Epithelial cell of esophagus (primary cell): ENCODE results near the gene AUTS2.

Source experiments
- DNase-seq: peaks from one replicate; pipeline ENCODE4 v3.0.0; 2010; ENCODE audit warnings: low read depth
- H3K4me3 ChIP-seq: 2 replicates; pipeline ENCODE4 v1.5.1; 2011; ENCODE audit warnings: mild to moderate bottlenecking, low read length, control low read depth
- TF ChIP-seq, protein P1 (sequence below): IDR thresholded peaks from 2 replicates; pipeline ENCODE4 v1.5.1; 2011; ENCODE audit warnings: low read depth, mild to moderate bottlenecking, low read length, control low read depth, inconsistent platforms; ENCODE audit not compliant: insufficient read depth; ENCODE audit errors: missing control alignments

AUTS2 gene

GRCh38 chr7:70566671-70567070 is 968.4 kb downstream of the AUTS2 start:
- DNase-seq = peak; percentile 67
- TF ChIP-seq, protein P1, sequence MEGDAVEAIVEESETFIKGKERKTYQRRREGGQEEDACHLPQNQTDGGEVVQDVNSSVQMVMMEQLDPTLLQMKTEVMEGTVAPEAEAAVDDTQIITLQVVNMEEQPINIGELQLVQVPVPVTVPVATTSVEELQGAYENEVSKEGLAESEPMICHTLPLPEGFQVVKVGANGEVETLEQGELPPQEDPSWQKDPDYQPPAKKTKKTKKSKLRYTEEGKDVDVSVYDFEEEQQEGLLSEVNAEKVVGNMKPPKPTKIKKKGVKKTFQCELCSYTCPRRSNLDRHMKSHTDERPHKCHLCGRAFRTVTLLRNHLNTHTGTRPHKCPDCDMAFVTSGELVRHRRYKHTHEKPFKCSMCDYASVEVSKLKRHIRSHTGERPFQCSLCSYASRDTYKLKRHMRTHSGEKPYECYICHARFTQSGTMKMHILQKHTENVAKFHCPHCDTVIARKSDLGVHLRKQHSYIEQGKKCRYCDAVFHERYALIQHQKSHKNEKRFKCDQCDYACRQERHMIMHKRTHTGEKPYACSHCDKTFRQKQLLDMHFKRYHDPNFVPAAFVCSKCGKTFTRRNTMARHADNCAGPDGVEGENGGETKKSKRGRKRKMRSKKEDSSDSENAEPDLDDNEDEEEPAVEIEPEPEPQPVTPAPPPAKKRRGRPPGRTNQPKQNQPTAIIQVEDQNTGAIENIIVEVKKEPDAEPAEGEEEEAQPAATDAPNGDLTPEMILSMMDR = no peak
- H3K4me3 ChIP-seq = no peak overlapping the region

GRCh38 chr7:70568674-70569334 is 970.5 kb downstream of the AUTS2 start:
- H3K4me3 ChIP-seq = no peak overlapping the region
- DNase-seq = no peak
- TF ChIP-seq, protein P1 = no peak

DNA sequence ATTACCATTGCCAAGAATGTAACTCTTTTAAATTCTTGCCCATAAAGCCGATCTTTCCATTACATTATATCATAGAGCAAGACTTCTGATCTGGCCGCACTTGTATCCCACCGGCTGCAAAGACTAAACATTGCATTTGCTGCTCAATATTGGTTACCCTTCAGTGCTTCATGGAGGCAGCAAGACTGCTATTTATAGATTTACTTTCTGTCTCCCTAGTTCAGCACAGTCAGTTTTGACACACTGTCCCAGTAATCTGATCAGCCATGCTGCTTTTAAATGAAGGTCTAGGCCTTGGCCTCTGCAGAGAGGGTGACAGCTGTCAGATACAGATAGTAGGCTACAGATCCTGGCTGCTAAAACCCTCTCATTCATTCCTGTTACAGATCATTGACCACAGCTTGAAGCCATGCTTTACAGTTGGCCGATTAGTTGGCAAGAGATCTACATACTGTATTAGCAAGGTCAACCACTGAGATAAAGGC is 971.1 kb downstream of the AUTS2 start:
- no peak overlapping the region for H3K4me3 ChIP-seq
- no peak for DNase-seq
- TF ChIP-seq, protein P1 = no peak

GRCh38 chr7:70570029-70570428 is 971.8 kb downstream of the AUTS2 start:
- DNase-seq = peak; percentile 66
- TF ChIP-seq, protein P1 = no peak

GRCh38 chr7:70570961-70571360 is 972.7 kb downstream of the AUTS2 start:
- no peak for DNase-seq
- no peak overlapping the region for H3K4me3 ChIP-seq
- TF ChIP-seq, protein P1 = no peak

More at GRCh38 chr7:70570029-70570428, 971.8 kb downstream of the AUTS2 start:
- H3K4me3 ChIP-seq = no peak overlapping the region

DNA sequence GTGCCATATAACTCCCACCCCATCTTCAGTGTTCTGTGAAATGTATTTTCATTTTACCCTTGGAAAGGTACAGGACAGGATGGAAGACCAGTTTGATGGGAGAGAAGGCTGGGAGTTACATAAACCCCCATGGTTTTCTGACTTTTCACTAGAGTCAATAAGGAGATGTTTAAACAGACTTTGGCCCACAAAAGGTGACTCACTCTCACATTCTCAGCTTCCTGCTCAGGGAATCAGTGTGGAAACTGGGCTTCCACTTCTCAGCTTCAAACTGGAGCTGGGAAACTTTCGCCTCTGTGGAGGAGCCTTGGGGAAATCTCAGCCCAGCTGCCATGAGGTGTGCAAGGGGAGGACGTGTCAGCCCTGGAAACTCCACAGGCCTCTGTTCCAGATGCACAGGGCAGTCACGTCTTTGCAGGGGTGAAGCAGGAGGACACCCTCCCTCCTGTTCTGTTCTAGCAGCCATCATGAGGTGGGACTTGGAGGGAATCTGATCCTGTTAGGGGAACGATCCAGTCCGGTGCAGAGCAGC is 973.2 kb downstream of the AUTS2 start:
- TF ChIP-seq, protein P1 = no peak

GRCh38 chr7:70571961-70572360 is 973.7 kb downstream of the AUTS2 start:
- TF ChIP-seq, protein P1 = no peak
- no peak for DNase-seq
- no peak overlapping the region for H3K4me3 ChIP-seq

More for the DNA sequence above, 973.2 kb downstream of the AUTS2 start:
- no peak overlapping the region for H3K4me3 ChIP-seq
- DNase-seq = peak; percentile 83
